HG03175 (cell line): Measurements from ENCODE around the gene KRTAP5-3.

Experiments
- ATAC-seq: cut with Tn5 transposase; IDR thresholded peaks from one replicate; pipeline ENCODE4 v1.9.1; 2021; ENCODE audit warnings: mild to moderate bottlenecking, moderate library complexity; ENCODE audit not compliant: unreplicated experiment

The KRTAP5-3 gene

DNA sequence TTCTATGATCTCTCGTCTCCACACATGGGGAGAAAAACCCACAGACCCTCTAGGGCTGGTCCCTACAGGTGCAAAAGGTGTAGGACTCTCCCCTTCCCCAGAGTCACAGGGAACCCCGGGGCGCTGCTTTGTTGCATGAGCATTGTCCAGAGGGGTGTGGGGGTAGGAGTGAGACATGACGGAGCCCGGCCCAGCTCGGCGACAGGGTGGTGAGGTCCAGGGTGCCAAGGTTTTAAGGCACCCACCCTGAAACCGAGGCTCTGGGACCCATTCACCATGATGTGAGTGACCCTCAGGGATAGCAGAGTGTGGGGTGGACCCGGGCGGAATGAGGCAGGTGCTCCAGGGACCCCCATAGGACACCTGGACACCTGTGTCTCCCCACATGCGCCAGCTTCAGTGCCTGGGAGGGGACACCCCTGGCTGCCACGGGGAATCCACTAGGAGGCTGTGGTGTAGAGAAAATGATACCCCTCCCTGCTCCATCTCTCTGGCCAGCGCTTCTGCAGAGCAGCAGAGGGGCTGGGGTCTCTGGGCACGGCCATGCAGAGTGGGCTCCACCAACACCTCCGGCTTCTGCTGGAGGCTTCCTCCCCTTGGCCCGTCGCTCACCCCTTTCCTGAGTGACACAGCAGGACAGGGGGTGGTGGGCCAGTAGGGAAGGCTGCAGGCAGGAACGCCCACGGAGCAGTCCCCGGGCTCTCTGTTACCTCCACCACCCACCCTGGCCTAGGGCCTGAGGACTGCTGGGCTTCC, 36.5 kb upstream of the KRTAP5-3 start:
- no peak for ATAC-seq

- no peak for ATAC-seq
Measured at GRCh38 chr11:1643146-1643690, 35.0 kb upstream of the KRTAP5-3 start.

- ATAC-seq = no peak
Measured at GRCh38 chr11:1642288-1643145, 34.3 kb upstream of the KRTAP5-3 start.

- no peak for ATAC-seq
Measured at GRCh38 chr11:1641096-1641495, 32.8 kb upstream of the KRTAP5-3 start.

- no peak for ATAC-seq
Measured at GRCh38 chr11:1640076-1640946, 32.0 kb upstream of the KRTAP5-3 start.

GRCh38 chr11:1639666-1640065, 31.4 kb upstream of the KRTAP5-3 start:
- no peak for ATAC-seq

- no peak for ATAC-seq
Measured at GRCh38 chr11:1639102-1639620, 30.9 kb upstream of the KRTAP5-3 start.

DNA sequence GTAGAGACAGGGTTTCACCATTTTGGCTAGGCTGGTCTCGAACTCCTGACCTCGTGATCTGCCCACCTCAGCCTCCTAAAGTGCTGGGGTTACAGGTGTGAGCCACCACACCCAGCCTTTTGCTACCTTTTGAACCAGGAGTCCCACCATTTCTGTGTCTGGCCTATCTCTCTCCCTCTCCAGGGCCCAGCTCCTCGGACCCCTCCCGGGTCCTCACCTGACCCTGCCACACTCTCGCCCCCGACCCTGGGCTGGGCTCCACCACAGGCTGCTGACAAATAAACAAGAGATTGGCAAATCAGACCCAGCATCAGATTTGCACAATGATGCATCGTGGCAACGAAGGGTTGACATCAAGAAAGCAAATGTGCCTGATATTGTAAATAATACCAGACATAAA, 30.1 kb upstream of the KRTAP5-3 start:
- ATAC-seq = no peak

DNA sequence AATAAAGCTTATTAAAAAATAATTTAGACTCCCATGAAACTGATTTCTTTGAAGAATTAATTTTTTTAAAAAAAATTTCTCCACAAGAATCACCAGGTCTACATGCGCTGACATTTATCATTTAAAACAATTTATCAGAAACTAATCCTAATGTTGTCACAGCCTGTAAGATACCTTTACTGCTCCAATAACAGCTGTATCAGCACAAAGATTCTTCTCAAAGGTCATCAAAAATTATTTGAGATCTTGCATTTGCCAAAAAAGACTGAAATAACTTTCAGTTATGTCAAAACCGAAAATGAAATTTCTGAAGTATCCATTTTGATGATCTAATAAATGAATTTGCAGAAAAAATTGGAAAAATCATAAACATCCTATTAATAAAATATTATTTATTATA, 29.4 kb upstream of the KRTAP5-3 start:
- no peak for ATAC-seq

- no peak for ATAC-seq
Measured at GRCh38 chr11:1636291-1636950, 28.2 kb upstream of the KRTAP5-3 start.

DNA sequence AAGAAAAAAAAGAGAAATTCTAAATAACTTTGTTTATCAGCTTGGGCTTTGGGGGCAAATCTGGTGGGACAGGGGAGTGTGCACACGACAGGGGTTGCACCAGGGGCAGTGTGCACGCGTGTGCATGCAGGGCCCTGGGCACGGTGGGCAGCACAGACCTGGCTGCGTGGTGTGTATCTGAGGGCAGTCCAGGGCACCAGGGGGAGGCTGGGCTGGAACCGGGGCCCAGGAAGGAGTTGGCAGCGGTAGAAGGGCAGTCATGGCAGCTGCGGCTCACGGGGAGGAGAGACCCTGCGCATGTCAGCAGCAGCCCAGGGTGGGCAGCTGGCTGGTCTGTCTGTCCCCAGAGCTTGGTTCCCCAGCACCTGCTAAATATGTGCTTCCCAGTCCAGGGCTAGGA, 25.6 kb upstream of the KRTAP5-3 start:
- ATAC-seq = no peak

GRCh38 chr11:1632053-1632714, 23.9 kb upstream of the KRTAP5-3 start:
- ATAC-seq = no peak

DNA sequence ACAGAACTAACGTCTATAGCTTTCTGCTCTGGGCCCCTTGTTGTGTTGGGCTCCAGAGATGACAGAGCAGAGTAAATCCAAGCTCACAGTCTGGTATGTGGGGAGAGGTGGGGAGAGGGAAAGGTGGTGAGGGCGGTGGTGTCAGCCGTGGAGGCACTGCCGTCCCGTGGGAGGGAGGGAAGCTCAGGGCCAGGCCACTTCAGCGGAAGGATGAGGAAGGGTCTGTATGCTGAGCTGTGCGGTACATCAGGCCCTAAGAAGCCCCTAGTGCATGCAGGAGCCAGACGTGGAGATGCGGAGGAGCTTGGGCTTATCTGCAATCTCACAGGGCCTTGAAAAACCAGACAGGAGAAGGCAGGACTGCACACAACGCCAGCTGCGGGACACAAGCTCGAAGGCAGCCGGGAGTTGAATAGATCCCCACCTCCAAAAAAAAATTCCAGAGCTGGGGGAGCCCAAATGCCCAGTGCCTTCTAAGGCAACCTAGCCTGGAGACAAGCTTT, 22.9 kb upstream of the KRTAP5-3 start:
- no peak for ATAC-seq

- ATAC-seq = no peak
Measured at GRCh38 chr11:1630271-1630670, 22.0 kb upstream of the KRTAP5-3 start.

DNA sequence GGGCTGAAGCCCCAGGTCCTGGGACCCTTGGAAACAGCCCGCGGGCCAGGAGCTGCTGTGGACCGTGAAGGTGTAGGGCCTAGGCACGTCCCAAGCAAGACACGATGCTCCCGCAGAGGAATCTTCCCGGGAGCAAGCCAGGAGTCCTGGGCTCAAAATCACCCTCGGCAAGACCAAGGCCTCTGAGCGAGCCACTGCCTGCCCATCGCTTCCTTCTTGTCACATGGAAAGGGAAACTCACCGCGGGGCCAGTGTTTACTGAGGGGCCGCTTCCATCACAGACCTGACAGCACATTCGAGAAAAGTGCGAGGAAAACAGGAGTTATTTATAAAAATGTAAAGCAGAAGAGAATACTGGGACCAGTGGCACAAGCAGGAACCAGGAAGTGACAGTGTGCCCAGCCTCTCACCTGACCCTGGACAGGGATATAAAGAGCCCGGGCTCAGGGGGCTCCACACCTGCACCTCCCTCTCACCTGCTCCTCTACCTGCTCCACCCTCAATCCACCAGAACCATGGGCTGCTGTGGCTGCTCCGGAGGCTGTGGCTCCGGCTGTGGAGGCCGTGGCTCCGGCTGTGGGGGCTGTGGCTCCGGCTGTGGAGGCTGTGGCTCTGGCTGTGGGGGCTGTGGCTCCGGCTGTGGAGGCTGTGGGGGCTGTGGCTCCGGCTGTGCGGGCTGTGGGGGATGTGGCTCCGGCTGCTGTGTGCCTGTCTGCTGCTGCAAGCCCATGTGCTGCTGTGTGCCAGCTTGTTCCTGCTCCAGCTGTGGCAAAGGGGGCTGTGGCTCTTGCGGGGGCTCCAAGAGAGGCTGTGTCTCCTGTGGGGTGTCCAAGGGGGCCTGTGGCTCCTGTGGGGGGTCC, 21.3 kb upstream of the KRTAP5-3 start, which contains the start of gene KRTAP5-5:
Gene KRTAP5-5, plus strand, starts transcription at position 450 of the 860 bp plus-strand sequence. Its CDS starts 66 bp downstream, at position 516.
- no peak for ATAC-seq

- no peak for ATAC-seq
Measured at GRCh38 chr11:1628506-1629325, 20.5 kb upstream of the KRTAP5-3 start.

DNA sequence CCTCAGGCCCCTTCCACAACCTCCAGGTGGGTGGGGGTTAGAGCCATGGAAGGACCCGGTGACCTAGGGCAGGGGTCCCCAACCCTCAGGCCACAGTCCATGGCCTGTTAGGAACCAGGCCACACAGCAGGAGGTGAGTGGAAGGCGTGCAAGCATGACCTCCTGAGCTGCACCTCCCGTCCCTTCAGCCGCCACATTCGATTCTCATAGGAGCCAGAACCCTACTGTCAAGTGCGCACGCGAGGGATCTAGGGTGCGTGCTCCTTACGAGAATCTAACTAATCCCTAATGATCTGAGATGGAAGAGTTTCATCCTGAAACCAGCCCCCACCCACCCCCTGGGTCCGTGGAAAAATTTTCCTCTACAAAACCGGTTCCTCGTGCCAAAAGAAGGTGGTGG, 17.3 kb upstream of the KRTAP5-3 start:
- ATAC-seq = no peak
